ENCODE measurements around the gene EFCAB6. TPM values are rescaled to one million over a fixed set of nuclear protein-coding genes. Genes with fewer than 3 reads are reported as not detected.

EFCAB6 gene
- total RNA-seq, 1 donor from 2014 or later = 3.6 TPM

- Histone ChIP-seq H3K4me1 (no peaks in the 10 kb centered on the region), H3K27me3 (no peaks in the 10 kb centered on the region), H3K9me3 (no peaks in the 10 kb centered on the region), H3K4me3 (no peak overlapping the region), H3K27ac (no peak overlapping the region), H3K36me3 (no peaks in the 10 kb centered on the region)
- intact Hi-C loops (cut with DNase I) = no loop called here
- DNase-seq = no peak
- ATAC-seq = no peak
- TF ChIP-seq, protein P1, sequence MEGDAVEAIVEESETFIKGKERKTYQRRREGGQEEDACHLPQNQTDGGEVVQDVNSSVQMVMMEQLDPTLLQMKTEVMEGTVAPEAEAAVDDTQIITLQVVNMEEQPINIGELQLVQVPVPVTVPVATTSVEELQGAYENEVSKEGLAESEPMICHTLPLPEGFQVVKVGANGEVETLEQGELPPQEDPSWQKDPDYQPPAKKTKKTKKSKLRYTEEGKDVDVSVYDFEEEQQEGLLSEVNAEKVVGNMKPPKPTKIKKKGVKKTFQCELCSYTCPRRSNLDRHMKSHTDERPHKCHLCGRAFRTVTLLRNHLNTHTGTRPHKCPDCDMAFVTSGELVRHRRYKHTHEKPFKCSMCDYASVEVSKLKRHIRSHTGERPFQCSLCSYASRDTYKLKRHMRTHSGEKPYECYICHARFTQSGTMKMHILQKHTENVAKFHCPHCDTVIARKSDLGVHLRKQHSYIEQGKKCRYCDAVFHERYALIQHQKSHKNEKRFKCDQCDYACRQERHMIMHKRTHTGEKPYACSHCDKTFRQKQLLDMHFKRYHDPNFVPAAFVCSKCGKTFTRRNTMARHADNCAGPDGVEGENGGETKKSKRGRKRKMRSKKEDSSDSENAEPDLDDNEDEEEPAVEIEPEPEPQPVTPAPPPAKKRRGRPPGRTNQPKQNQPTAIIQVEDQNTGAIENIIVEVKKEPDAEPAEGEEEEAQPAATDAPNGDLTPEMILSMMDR (IDR thresholded peaks at IDR 0.05) = no peak
Observed at GRCh38 chr22:43750751-43751150, 61.4 kb downstream of the EFCAB6 start.

GRCh38 chr22:43749473-43749872, 62.6 kb downstream of the EFCAB6 start:
- ATAC-seq = no peak
- intact Hi-C loops (cut with DNase I) = no loop called here

DNA sequence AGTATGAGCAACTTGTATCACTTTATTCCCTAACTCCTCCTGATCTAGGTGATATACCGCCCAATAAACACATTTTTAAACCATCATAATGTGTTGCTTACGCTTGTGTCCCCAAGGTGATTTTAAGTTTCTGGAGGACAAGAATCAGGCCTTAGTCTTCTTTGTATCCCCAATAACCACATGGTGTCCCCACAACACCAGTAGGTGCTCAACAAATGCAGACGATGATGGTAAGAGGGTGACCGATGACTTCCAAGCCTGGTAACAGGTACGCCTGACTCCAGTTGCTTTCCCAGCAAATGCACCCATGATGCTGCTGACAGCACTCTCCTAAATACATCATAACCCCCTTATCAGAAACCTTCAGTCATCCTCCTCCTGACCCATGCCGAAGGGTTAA, 64.2 kb downstream of the EFCAB6 start:
- DNase-seq = no peak
- Histone ChIP-seq H3K4me3 (no peak overlapping the region), H3K27ac (no peak overlapping the region), H3K4me1 (no peaks in the 10 kb centered on the region), H3K36me3 (no peaks in the 10 kb centered on the region), H3K27me3 (no peaks in the 10 kb centered on the region), H3K9me3 (no peaks in the 10 kb centered on the region)
- intact Hi-C loops (cut with DNase I) = no loop called here
- ATAC-seq = no peak
- TF ChIP-seq, protein P1 (IDR thresholded peaks at IDR 0.05) = no peak

More at GRCh38 chr22:43749473-43749872, 62.6 kb downstream of the EFCAB6 start:
- Histone ChIP-seq H3K4me3 (no peak overlapping the region), H3K36me3 (no peaks in the 10 kb centered on the region), H3K27me3 (no peaks in the 10 kb centered on the region), H3K4me1 (no peaks in the 10 kb centered on the region), H3K27ac (no peak overlapping the region), H3K9me3 (no peaks in the 10 kb centered on the region)
- TF ChIP-seq, protein P1 (IDR thresholded peaks at IDR 0.05) = no peak
- no peak for DNase-seq

GRCh38 chr22:43747058-43747457, 65.0 kb downstream of the EFCAB6 start:
- no peaks in the 10 kb centered on the region for H3K9me3 ChIP-seq
- no peak overlapping the region for H3K4me3 ChIP-seq
- H3K27me3 ChIP-seq = peaks cover 2% of the 10 kb centered on the region
- intact Hi-C loops (cut with DNase I) = no loop called here
- no peak overlapping the region for H3K27ac ChIP-seq
- no peak for ATAC-seq
- no peak for DNase-seq
- TF ChIP-seq, protein P1 (IDR thresholded peaks at IDR 0.05) = no peak
- no peaks in the 10 kb centered on the region for H3K36me3 ChIP-seq
- H3K4me1 ChIP-seq = no peaks in the 10 kb centered on the region

- Histone ChIP-seq H3K27me3 (peaks cover 13% of the 10 kb centered on the region), H3K4me1 (no peaks in the 10 kb centered on the region), H3K4me3 (no peak overlapping the region), H3K9me3 (no peaks in the 10 kb centered on the region), H3K27ac (no peak overlapping the region), H3K36me3 (no peaks in the 10 kb centered on the region)
- intact Hi-C loops (cut with DNase I) = no loop called here
- DNase-seq (no peak), ATAC-seq (no peak)
- TF ChIP-seq, protein P1 (IDR thresholded peaks at IDR 0.05) = no peak
Observed at GRCh38 chr22:43745783-43746356, 66.2 kb downstream of the EFCAB6 start.

GRCh38 chr22:43745411-43745770, 66.7 kb downstream of the EFCAB6 start:
- no peak for ATAC-seq
- H3K4me3 ChIP-seq = no peak overlapping the region
- intact Hi-C loops (cut with DNase I) = no loop called here
- H3K27me3 ChIP-seq = peaks cover 13% of the 10 kb centered on the region
- TF ChIP-seq, protein P1 (IDR thresholded peaks at IDR 0.05) = no peak
- DNase-seq = no peak
- H3K4me1 ChIP-seq = no peaks in the 10 kb centered on the region
- no peak overlapping the region for H3K27ac ChIP-seq
- H3K36me3 ChIP-seq = no peaks in the 10 kb centered on the region
- no peaks in the 10 kb centered on the region for H3K9me3 ChIP-seq

Measured in upper lobe of right lung (tissue), 1 donor.